ENCODE data around the gene BMP7.

- TF ChIP-seq SP2 (IDR thresholded peaks at IDR 0.05; ENCODE audit: extremely low read depth, low read depth, low read length, poor library complexity, severe bottlenecking) (no peak), SMARCA4 (IDR thresholded peaks at IDR 0.05) (no peak), ILF3 (IDR thresholded peaks at IDR 0.05; ENCODE audit: borderline replicate concordance) (no peak)
Measured at GRCh38 chr20:57275334-57275733, 8.9 kb upstream of the BMP7 start.

Measured in K562 (cell line).